K562 (cell line): Measurements from ENCODE around the gene NR6A1. TPM values are rescaled to one million over a fixed set of nuclear protein-coding genes. Genes with fewer than 3 reads are reported as not detected.

Experiments used
- ATAC-seq: fragments of 200-7000 bp; cut with Tn5 transposase; 3 replicates; pipeline ENCODE4 v1.9.1; 2020; ENCODE audit warnings: moderate library complexity
- BruUV-seq: library from RNA; stranded (reverse); fragments of 400-500 nt; replicated peaks from 2 replicates; lab custom pipeline; 2021; lab: Mats Ljungman, UMichigan
- CTCF ChIA-PET: fragments of 300-600 bp; formaldehyde crosslinking; extraction: SDS; loops from one replicate; lab custom pipeline; 2021; ENCODE audit warnings: low intra/inter-chr PET ratio; lab: Yijun Ruan, JAX
- POLR2A ChIA-PET: fragments of 300-600, 350-650 bp; sonication (Branson Sonifier 250); formaldehyde crosslinking; extraction: SDS; loops from one replicate; lab custom pipeline; 2021; ENCODE audit warnings: antibody characterized with exemption, inconsistent platforms; lab: Yijun Ruan, JAX
- DNase-seq, 4 experiments: peaks; one replicate each; pipeline versions ENCODE4 v3.0.0 to v3.0.0-alpha.2; 2011 to 2018; ENCODE audit warnings: low spot score in 3 of 4, mixed read lengths in 3 of 4; ENCODE audit errors: extremely low read depth in 1 of 4
- FAIRE-seq: peaks from 2 replicates; lab custom pipeline; 2011; peaks lifted over from hg19 to GRCh38; lab: Jason Lieb, UNC
- H2AFZ ChIP-seq: 2 replicates; pipeline ENCODE4 v1.6.0; 2011; ENCODE audit warnings: low read depth, low read length, control low read depth, inconsistent platforms
- H3K27ac ChIP-seq: fragments of 200-600 bp; 3 replicates; pipeline ENCODE4 v1.8.0; 2011; ENCODE audit warnings: low read depth, mild to moderate bottlenecking, control low read depth, inconsistent platforms, low read length, moderate library complexity, mixed read lengths; ENCODE audit errors: extremely low read depth
- H3K27me3 ChIP-seq, 2 experiments: fragments of 300-600 bp in 1 of 2; 2 replicates in 1 of 2; 3 replicates in 1 of 2; pipeline versions ENCODE4 v1.6.0 to v1.8.0; 2011; ENCODE audit warnings: inconsistent platforms in 2 of 2, low read length in 2 of 2, mild to moderate bottlenecking in 1 of 2, mixed read lengths in 1 of 2, moderate library complexity in 1 of 2; ENCODE audit not compliant: control insufficient read depth in 2 of 2, insufficient read depth in 2 of 2
- H3K36me3 ChIP-seq: fragments of 300-600 bp; 3 replicates; pipeline ENCODE4 v1.8.0; 2011; ENCODE audit warnings: mild to moderate bottlenecking, low read length, inconsistent platforms; ENCODE audit not compliant: control insufficient read depth, insufficient read depth
- H3K4me1 ChIP-seq, 2 experiments: fragments of 200-600 bp in 1 of 2; replicated peaks in 1 of 2; 2 replicates in 1 of 2; 3 replicates in 1 of 2; pipeline versions ENCODE4 v1.5.1 to v1.8.0; 2011; ENCODE audit warnings: inconsistent platforms in 2 of 2, low read length in 2 of 2, mild to moderate bottlenecking in 1 of 2, mixed read lengths in 1 of 2, moderate library complexity in 1 of 2; ENCODE audit not compliant: control insufficient read depth in 2 of 2, insufficient read depth in 2 of 2
- H3K4me2 ChIP-seq: 2 replicates; pipeline ENCODE4 v1.6.1; 2011; ENCODE audit warnings: low read length, control low read depth, inconsistent platforms, mixed read lengths; ENCODE audit not compliant: insufficient read depth
- H3K4me3 ChIP-seq: fragments of 200-600 bp; sonication (generic), shearing (Covaris generic); 2 replicates; pipeline ENCODE4 v1.5.1; 2016; ENCODE audit warnings: control low read depth, inconsistent platforms
- H3K79me2 ChIP-seq: fragments of 200-600 bp; 3 replicates; pipeline ENCODE4 v1.8.0; 2011; ENCODE audit warnings: low read length, inconsistent platforms; ENCODE audit not compliant: control insufficient read depth, insufficient read depth
- H3K9ac ChIP-seq, 2 experiments: 2 replicates each; pipeline versions ENCODE4 v1.6.0 to v1.6.1; 2011; ENCODE audit warnings: low read depth in 2 of 2, low read length in 2 of 2, control low read depth in 1 of 2, inconsistent platforms in 1 of 2, mild to moderate bottlenecking in 1 of 2, mixed read lengths in 1 of 2; ENCODE audit not compliant: insufficient read depth in 1 of 2
- H3K9me1 ChIP-seq: one replicate; pipeline ENCODE4 v1.6.0; 2011; ENCODE audit warnings: inconsistent platforms, mild to moderate bottlenecking, low read length, moderate library complexity; ENCODE audit not compliant: control insufficient read depth, insufficient read depth
- H3K9me3 ChIP-seq: replicated peaks from 2 replicates; pipeline ENCODE4 v1.5.1; 2011; ENCODE audit warnings: low read depth, low read length, inconsistent platforms; ENCODE audit not compliant: control insufficient read depth, insufficient read depth
- H4K20me1 ChIP-seq: replicated peaks from 2 replicates; pipeline ENCODE4 v1.6.1; 2011; ENCODE audit warnings: low read length, inconsistent platforms, mixed read lengths; ENCODE audit not compliant: control insufficient read depth, insufficient read depth
- CBX2 ChIP-seq: fragments of 200-600 bp; sonication (generic); IDR thresholded peaks from one replicate; pipeline ENCODE4 v1.6.1; 2012; ENCODE audit warnings: mild to moderate bottlenecking, low read length, inconsistent platforms; ENCODE audit not compliant: insufficient read depth, poor library complexity, severe bottlenecking
- HNRNPK ChIP-seq: fragments of 200-400 bp; formaldehyde crosslinking; IDR thresholded peaks from one replicate; pipeline ENCODE4 v1.6.1; 2018; ENCODE audit warnings: mild to moderate bottlenecking, low read depth, low read length; ENCODE audit not compliant: poor library complexity, severe bottlenecking
- KAT2B ChIP-seq: IDR thresholded peaks from one replicate; pipeline ENCODE4 v1.6.1; 2012; ENCODE audit warnings: low read depth, mild to moderate bottlenecking, control low read depth, inconsistent platforms, low read length, moderate library complexity
- MTF1 ChIP-seq: fragments of 250-450 bp; sonication (Bioruptor Pico); IDR thresholded peaks from 2 replicates; pipeline ENCODE4 v1.9.0; 2021; ENCODE audit warnings: moderate library complexity, mild to moderate bottlenecking, inconsistent platforms, borderline replicate concordance
- TGIF2 ChIP-seq: sonication (generic); formaldehyde crosslinking; IDR thresholded peaks from 2 replicates; pipeline ENCODE4 v1.8.1; 2022; ENCODE audit warnings: mild to moderate bottlenecking, missing genetic modification reagents, moderate library complexity
- ZBTB1 ChIP-seq: sonication (generic); formaldehyde crosslinking; IDR thresholded peaks from 2 replicates; pipeline ENCODE4 v1.8.1; 2023; ENCODE audit warnings: missing genetic modification reagents, low read depth, mild to moderate bottlenecking, borderline replicate concordance
- ZNF217 ChIP-seq: sonication (generic); formaldehyde crosslinking; IDR thresholded peaks from 2 replicates; pipeline ENCODE4 v1.8.0; 2022; ENCODE audit warnings: mild to moderate bottlenecking, missing genetic modification reagents
- WGBS: fragments of 100-300 bp; shearing (Covaris generic); methylation state at CpG from one replicate; pipeline ENCODE4 v1.1.6; 2016; ENCODE audit warnings: low coverage, mixed read lengths; ENCODE audit not compliant: insufficient coverage; ENCODE audit errors: missing lambda C conversion rate; 5-methylcytosine and 5-hydroxymethylcytosine counted together
- in situ Hi-C: fragments of 300-500 bp; cut with MboI; formaldehyde crosslinking; loops from 4 replicates; pipeline ENCODE4 v1.15.0; 2018; ENCODE audit warnings: inconsistent platforms, mixed read lengths
- intact Hi-C: fragments of 100-400 bp; cut with micrococcal nuclease; formaldehyde crosslinking; loops from 2 replicates; pipeline ENCODE4 v1.14.2; 2022
- polyA plus RNA-seq, 8 experiments: library from polyadenylated mRNA; depleted of rRNA in 4 of 8; stranded (reverse) in 5 of 8; unstranded in 3 of 8; fragments of >200 nt; fragmentation: Nextera tagmentation in 2 of 8; fragmentation: Illumina TruSeq in 1 of 8; extraction: Ambion mirVana in 2 of 8; extraction: Trizol in 1 of 8; gene quantifications; 2 replicates each; pipeline versions ENCODE4 v1.2.1 to v1.2.3, GENCODE V29; 2011 to 2014; ENCODE audit warnings: inconsistent platforms in 1 of 8, missing spikeins in 1 of 8
- total RNA-seq, 7 experiments: library from RNA; depleted of rRNA in 6 of 7; stranded (reverse); fragments of >200 nt in 6 of 7; fragmentation: Illumina TruSeq in 2 of 7; extraction: Trizol in 2 of 7; gene quantifications; 2 replicates each; pipeline versions ENCODE4 v1.2.1 to v1.2.3, GENCODE V29; 2011 to 2021; ENCODE audit warnings: low replicate concordance in 1 of 7
- TF ChIP-seq, protein P1 (sequence below): sonication (generic); formaldehyde crosslinking; IDR thresholded peaks from 2 replicates; pipeline ENCODE4 v1.8.1; 2023; ENCODE audit warnings: mild to moderate bottlenecking, missing genetic modification reagents
- TF ChIP-seq, protein P2 (sequence below): sonication (generic); formaldehyde crosslinking; IDR thresholded peaks from 2 replicates; pipeline ENCODE4 v1.8.1; 2023; ENCODE audit warnings: mild to moderate bottlenecking, missing genetic modification reagents
- TF ChIP-seq, protein P3 (sequence below): fragments of 250-450 bp; sonication (Bioruptor Pico); IDR thresholded peaks from 2 replicates; pipeline ENCODE4 v1.4.0; 2020; ENCODE audit warnings: borderline replicate concordance

NR6A1 gene
- total and polyA plus RNA-seq, 9 of the 15 experiments (the other 6 are each of a cell fraction or from before 2014, with no cell fraction given) = 9.7 to 55.4 (median 28.3) TPM

GRCh38 chr9:124666642-124667041 is 104.5 kb downstream of the NR6A1 start:
- Histone ChIP-seq H3K36me3 (no peaks in the 10 kb centered on the region), H3K79me2 (peaks cover 23% of the 10 kb centered on the region)
- FAIRE-seq = no peak

More at GRCh38 chr9:124666642-124667041, 104.5 kb downstream of the NR6A1 start:
- intact Hi-C loops = no loop called here
- no peaks in the 10 kb centered on the region for H3K9me3 ChIP-seq
- ATAC-seq (no peak), DNase-seq (no peak)
- H3K9me1 ChIP-seq = no peaks in the 10 kb centered on the region
- H3K27me3 ChIP-seq = no peaks in the 10 kb centered on the region
- H3K27ac ChIP-seq = no peak overlapping the region
- H3K9ac ChIP-seq = no peak overlapping the region
- CTCF ChIA-PET = no interaction called here
- in situ Hi-C loops = no loop called here
- no peak overlapping the region for H2AFZ ChIP-seq
- H3K4me1 ChIP-seq = peaks cover 0 to 9% of the 10 kb centered on the region in 2 experiments; a peak in 2 of 5 replicates
- POLR2A ChIA-PET = interaction anchor here (0.5 kb wide), 1 partner anchor 20 kb away, joined by 3 read pairs; no protein-coding TSS in a partner anchor
- BruUV-seq = no TSS peak
- H3K4me3 ChIP-seq = no peak overlapping the region
- TF ChIP-seq HNRNPK (no peak), ZBTB1 (CRISPR knock-in tag) (no peak), MTF1 (CRISPR knock-in tag) (no peak), CBX2 (no peak), TGIF2 (no peak), KAT2B (no peak), ZNF217 (CRISPR knock-in tag) (no peak)
- TF ChIP-seq, protein P1, sequence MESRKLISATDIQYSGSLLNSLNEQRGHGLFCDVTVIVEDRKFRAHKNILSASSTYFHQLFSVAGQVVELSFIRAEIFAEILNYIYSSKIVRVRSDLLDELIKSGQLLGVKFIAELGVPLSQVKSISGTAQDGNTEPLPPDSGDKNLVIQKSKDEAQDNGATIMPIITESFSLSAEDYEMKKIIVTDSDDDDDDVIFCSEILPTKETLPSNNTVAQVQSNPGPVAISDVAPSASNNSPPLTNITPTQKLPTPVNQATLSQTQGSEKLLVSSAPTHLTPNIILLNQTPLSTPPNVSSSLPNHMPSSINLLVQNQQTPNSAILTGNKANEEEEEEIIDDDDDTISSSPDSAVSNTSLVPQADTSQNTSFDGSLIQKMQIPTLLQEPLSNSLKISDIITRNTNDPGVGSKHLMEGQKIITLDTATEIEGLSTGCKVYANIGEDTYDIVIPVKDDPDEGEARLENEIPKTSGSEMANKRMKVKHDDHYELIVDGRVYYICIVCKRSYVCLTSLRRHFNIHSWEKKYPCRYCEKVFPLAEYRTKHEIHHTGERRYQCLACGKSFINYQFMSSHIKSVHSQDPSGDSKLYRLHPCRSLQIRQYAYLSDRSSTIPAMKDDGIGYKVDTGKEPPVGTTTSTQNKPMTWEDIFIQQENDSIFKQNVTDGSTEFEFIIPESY (CRISPR knock-in tag) = no peak
- TF ChIP-seq, protein P2, sequence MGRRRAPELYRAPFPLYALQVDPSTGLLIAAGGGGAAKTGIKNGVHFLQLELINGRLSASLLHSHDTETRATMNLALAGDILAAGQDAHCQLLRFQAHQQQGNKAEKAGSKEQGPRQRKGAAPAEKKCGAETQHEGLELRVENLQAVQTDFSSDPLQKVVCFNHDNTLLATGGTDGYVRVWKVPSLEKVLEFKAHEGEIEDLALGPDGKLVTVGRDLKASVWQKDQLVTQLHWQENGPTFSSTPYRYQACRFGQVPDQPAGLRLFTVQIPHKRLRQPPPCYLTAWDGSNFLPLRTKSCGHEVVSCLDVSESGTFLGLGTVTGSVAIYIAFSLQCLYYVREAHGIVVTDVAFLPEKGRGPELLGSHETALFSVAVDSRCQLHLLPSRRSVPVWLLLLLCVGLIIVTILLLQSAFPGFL (CRISPR knock-in tag) = no peak
- TF ChIP-seq, protein P3, sequence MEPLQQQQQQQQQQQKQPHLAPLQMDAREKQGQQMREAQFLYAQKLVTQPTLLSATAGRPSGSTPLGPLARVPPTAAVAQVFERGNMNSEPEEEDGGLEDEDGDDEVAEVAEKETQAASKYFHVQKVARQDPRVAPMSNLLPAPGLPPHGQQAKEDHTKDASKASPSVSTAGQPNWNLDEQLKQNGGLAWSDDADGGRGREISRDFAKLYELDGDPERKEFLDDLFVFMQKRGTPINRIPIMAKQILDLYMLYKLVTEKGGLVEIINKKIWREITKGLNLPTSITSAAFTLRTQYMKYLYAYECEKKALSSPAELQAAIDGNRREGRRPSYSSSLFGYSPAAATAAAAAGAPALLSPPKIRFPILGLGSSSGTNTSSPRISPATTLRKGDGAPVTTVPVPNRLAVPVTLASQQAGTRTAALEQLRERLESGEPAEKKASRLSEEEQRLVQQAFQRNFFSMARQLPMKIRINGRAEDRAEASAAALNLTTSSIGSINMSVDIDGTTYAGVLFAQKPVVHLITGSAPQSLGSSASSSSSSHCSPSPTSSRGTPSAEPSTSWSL (CRISPR knock-in tag) = no peak
- H4K20me1 ChIP-seq = no peaks in the 10 kb centered on the region
- H3K4me2 ChIP-seq = no peak overlapping the region
- 73% methylated on average over 5 of the region's 5 CpGs for WGBS
